ENCODE data around the gene LCE5A.
"Not testable (repeated sequence)": the region's sequence is repeated elsewhere in the genome, so short reads cannot be mapped to it uniquely, and the experiment has no call there.

The LCE5A gene

DNA sequence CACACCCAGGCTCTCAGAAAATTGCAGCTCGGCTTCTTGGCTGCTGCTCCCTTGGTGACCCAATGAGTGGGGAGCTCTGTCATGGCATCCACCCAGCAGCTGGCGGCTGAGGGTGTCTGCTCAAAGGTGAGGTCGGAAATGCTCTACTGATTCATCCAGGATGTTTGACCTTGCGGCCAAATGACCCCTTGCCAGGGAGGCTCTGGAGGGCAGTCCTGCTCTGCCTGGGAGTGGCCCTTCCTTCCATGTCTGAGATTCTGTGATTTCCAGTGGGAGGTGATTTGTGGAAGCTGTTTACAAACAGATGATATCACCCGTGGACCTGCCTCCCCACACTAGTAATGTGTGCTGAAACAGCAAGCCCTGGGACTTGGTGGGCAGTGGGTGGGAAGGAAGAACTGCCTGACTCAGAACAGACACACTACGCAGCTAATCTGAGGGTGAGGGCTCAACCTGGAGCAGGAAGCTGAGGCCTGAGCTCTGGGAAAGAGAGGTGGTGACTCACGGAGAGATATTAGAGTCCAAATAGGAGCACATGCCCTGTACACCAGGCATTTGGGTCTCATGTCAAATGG, 6.7 kb downstream of the LCE5A start:
- DNase-seq = no peak

DNA sequence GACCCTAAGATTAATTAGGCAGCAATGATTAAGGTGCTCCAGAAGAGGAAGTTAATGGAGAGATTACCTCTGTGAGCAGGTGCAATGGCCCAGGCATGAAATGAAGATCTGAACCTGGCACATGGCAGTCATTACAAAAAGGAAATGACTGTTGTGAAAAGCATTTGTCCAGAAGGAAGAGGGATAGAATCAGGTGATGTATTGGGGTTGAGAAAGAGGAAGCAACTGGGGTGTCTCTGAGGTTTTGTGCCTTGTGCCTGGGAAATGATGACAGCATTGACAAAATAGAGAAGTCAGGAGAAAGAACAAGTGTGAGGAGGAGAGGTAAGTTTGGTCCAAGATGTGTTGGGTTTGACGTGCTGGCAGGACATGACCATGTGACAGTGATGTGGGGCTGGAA, 9.2 kb downstream of the LCE5A start:
- no peak for DNase-seq

DNA sequence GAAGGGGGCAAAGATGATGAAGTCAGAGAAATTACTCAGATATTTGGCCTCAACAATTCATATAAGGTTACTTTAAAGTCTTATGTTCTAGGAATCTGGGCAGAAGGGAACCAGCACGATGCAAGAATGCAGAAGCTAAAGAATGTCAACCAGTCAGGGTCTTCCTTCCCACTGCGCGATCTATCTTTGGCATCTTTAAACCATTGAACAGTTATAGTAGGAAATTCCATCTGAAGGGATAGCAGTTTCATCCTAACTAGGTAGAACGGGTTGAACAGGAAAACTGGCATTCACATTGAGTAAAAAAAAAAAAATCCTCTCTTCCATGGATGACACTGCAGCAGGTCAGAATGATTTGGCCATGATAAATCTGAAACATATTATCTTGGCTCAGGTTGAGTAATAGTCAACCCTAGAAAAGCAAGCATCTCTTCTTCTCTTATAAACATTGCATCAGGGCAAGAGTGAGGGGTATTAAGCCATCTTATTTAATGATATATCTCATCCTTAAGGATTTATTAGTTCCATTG, 10.0 kb downstream of the LCE5A start:
- DNase-seq = no peak

DNA sequence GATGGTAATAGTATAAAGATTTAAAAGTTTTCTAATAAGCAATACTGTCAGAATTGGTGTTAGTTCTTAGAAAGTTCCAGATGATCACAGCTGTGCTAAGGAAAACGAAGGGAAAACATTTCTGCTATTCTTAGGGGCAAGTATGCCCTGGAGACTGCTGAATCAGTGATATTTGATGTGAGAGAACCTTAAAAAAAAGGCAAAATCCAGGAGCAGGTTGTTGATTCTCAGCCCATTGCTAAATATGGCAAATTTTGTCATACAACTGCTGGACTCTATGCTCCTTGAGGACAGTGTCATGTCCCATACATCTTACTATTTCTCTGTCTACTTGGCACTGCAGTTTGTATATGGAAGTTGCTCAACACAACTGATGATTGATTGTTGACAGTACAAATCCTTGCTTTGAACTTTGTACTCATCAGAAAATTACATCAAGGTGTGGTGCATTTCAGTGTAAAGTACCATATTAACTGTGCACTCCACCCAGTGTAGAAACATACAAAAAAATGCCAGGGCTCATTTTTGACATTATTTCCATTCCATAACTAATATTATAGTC, 14.6 kb downstream of the LCE5A start:
- DNase-seq = no peak

DNA sequence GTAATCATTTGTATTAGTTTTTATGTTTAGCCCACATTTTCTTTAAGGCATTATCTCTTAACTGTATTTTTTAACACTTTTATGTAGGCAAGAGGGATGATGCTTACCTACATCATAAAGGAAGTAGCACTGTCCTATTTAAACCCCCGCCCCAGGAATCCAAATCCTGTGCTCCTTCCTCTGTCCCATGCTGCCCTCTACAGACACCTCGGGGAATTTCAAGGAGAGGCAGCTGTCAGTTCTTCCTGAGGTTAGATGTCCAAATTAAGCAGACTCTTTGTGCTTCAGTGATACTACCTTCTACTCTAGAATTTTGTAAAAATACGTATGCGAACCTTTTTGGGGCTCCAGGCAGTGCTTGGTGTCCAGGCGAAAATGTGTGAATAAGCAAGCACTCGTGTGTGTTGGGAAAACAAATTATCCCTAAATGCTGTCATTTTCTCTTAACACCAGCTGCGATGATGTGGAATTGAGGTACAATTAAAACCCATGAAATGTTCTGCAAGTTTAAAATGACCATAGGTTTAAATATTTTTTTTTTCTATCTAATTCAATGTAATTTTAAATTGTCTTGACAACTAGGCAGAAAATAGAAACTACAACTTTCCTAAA, 22.8 kb downstream of the LCE5A start:
- DNase-seq = no peak

DNA sequence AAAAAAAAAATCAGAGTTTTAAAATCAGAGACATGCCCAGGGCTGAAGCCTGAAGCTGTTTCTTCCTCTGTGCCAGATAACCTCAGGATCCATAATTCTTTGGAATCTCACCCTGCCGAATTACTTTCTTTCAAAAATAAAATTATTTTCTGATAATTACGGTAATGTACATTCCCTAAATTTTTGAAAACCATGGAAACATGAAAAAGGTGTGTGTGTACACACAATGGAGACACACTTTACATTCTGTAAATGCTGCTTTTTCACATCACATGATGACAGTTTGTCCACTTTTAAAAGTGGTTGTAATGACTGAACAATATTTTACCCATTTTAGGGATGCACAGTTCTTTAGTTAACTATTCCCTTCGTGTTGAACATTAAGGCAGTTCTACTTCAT, 25.2 kb downstream of the LCE5A start:
- DNase-seq = no peak

DNA sequence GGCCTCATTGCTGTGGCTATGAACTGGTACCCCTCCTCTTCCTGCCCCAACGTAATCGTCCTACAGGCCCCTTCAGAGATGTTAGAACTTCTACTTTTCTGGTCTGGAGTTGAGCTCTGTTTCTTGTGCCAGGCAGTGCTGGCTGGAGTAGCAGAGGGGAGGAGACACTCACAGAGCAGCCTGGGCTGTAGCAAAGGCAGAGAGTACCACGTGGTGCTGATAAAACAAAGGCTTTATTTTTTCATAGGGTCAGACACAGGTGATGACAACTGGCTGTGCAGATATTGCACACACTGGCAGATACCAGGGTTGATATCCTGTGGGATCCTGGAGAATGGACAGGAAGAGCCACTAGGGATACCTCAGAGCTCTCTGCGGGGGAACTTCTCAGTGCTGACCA, 26.9 kb downstream of the LCE5A start:
- DNase-seq = no peak

DNA sequence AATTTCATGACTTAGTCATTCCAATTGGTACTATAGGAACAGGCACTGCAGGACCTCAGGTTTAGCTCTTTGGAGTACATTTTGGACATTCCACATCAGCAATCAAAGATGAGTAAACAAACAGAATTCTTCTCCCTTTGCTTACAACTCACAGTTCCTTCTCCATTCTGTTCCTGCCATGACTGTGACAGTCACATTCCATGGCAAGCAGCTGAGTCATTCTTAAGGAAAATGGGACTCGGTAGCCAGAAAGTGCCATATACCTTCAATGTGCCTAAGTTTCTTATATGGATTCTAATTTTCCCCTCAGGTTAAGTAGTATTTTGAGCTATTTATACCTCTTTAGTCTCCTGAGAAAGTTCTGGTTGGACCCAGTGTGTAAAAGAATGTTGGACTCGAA, 29.3 kb downstream of the LCE5A start:
- DNase-seq = no peak

DNA sequence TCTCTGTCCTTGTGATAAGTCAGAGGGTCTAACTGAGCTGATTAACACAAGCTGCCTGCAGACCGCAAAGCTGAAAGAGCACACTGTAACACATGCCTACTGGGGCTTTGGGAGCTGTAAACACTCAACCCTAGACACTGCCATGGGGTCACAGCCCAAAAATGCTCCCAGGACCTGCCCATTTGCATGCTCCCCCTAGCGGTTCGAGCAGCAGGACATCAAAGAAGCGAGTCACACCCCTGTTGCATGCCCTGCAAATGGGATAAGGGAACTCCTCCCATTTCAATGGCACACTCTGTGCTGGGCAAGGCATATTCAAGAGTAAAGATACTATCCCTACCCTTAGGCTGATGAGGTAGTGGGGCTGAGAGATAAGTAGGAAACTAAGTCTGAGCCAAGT, 33.2 kb downstream of the LCE5A start:
- DNase-seq = no peak

DNA sequence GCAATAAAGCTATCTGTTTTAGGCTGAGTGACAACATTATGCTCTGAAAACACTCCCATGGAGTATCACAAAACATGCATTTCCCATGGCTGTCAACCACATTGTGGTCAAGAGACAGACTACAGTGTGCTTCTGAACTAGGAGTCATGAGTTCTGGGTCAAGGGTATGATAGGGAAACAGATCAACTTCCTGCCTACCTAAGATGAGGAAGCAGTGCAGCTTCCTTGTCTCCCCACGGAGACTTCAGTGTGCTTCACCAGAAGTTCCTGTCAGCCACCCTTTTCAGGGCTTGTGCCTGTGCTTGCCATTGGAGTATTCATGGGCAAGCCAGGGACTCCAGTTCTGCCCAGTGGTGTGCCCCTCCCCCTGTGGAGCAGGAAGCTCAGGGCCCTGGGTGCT, 36.1 kb downstream of the LCE5A start:
- no peak for DNase-seq

DNA sequence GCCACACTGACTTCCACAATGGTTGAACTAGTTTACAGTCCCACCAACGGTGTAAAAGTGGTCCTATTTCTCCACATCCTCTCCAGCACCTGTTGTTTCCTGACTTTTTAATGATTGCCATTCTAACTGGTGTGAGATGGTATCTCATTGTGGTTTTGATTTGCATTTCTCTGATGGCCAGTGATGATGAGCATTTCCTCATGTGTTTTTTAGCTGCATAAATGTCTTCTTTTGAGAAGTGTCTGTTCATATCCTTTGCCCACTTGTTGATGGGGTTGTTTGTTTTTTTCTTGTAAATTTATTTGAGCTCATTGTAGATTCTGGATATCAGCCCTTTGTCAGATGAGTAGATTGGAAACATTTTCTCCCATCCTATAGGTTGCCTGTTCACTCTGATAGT, 37.8 kb downstream of the LCE5A start:
- not testable (repeated sequence) for DNase-seq

Measured in CD4-positive, alpha-beta T cell treated with Interferon gamma for 1 hour (primary cell).